B cell (primary cell): ENCODE measurements around the gene WDR48. TPM values are rescaled to one million over a fixed set of nuclear protein-coding genes. Genes with fewer than 3 reads are reported as not detected.

Source experiments
- ATAC-seq: fragments of 200-7000 bp; cut with Tn5 transposase; one replicate; pipeline ENCODE4 v1.10.0; 2021; ENCODE audit warnings: low read depth, mild to moderate bottlenecking, moderate number of reproducible peaks, moderate library complexity
- CTCF ChIA-PET: fragments of 350-600 bp; sonication (Branson Sonifier 250); formaldehyde crosslinking; loops from one replicate; lab custom pipeline; 2021; ENCODE audit warnings: antibody characterized with exemption, inconsistent platforms; lab: Charles Lee
- POLR2A ChIA-PET: fragments of 350-600 bp; sonication (Branson Sonifier 250); formaldehyde crosslinking; loops from one replicate; lab custom pipeline; 2021; ENCODE audit warnings: antibody characterized with exemption; lab: Charles Lee
- DNase-seq: peaks from one replicate; pipeline ENCODE4 v3.0.0; 2013
- H2AFZ ChIP-seq: 2 replicates; pipeline ENCODE4 v1.6.1; 2012; ENCODE audit warnings: mild to moderate bottlenecking, low read depth, low read length; ENCODE audit not compliant: insufficient read depth, poor library complexity, severe bottlenecking
- H3K27ac ChIP-seq, 2 donors: 1 replicate in 1 of 2; 2 replicates in 1 of 2; pipeline ENCODE4 v1.5.1; 2012 to 2013; ENCODE audit warnings: low read length in 2 of 2, mild to moderate bottlenecking in 2 of 2, moderate library complexity in 1 of 2
- H3K27me3 ChIP-seq, 4 experiments: fragments of 200-600 bp in 1 of 4; sonication (generic) in 1 of 4; replicated peaks in 1 of 4; 1 replicate in 2 of 4; 2 replicates in 2 of 4; pipeline versions ENCODE4 v1.6.1 to v1.7.0; 2013 to 2016; ENCODE audit warnings: low read length in 3 of 4, mild to moderate bottlenecking in 2 of 4, mixed read lengths in 1 of 4, moderate library complexity in 1 of 4; ENCODE audit not compliant: insufficient read depth in 4 of 4, control insufficient read depth in 3 of 4; ENCODE audit errors: control extremely low read depth in 1 of 4
- H3K36me3 ChIP-seq, 2 experiments: replicated peaks in 1 of 2; 1 replicate in 1 of 2; 2 replicates in 1 of 2; pipeline versions ENCODE4 v1.6.1 to v1.7.1; 2013; ENCODE audit warnings: low read length in 1 of 2; ENCODE audit not compliant: insufficient read depth in 2 of 2, control insufficient read depth in 1 of 2; ENCODE audit errors: control extremely low read depth in 1 of 2, extremely low read depth in 1 of 2
- H3K4me1 ChIP-seq, 2 donors: fragments of 200-600 bp in 1 of 2; sonication (generic) in 1 of 2; 1 replicate in 1 of 2; 2 replicates in 1 of 2; pipeline versions ENCODE4 v1.5.1 to v1.6.1; 2013 to 2017; ENCODE audit warnings: low read length in 2 of 2; ENCODE audit not compliant: control insufficient read depth in 2 of 2, insufficient read depth in 2 of 2
- H3K4me2 ChIP-seq: replicated peaks from 2 replicates; pipeline ENCODE3; 2012; ENCODE audit warnings: mild to moderate bottlenecking, low read depth, low read length; ENCODE audit not compliant: poor library complexity, severe bottlenecking
- H3K4me3 ChIP-seq, 5 experiments: fragments of 200-600 bp in 1 of 5; sonication (generic) in 1 of 5; 1 replicate in 3 of 5; 2 replicates in 2 of 5; pipeline versions ENCODE4 v1.5.1 to v1.7.0; 2011 to 2016; ENCODE audit warnings: low read length in 4 of 5, mild to moderate bottlenecking in 4 of 5, low read depth in 2 of 5, control low read depth in 1 of 5, moderate library complexity in 1 of 5; ENCODE audit not compliant: insufficient read depth in 1 of 5; ENCODE audit errors: control extremely low read depth in 1 of 5, extremely low read depth in 1 of 5
- H3K79me2 ChIP-seq: fragments of 200-600 bp; sonication (generic); one replicate; pipeline ENCODE4 v1.6.0; 2016; ENCODE audit warnings: low read length; ENCODE audit not compliant: control insufficient read depth, insufficient read depth
- H3K9ac ChIP-seq: fragments of 200-600 bp; sonication (generic); 2 replicates; pipeline ENCODE4 v1.6.1; 2017; ENCODE audit warnings: mild to moderate bottlenecking, low read length, moderate library complexity
- H3K9me3 ChIP-seq, 3 donors: one replicate each; pipeline versions ENCODE4 v1.6.1 to v1.7.1; 2013; ENCODE audit warnings: low read length in 2 of 3; ENCODE audit not compliant: control insufficient read depth in 2 of 3, insufficient read depth in 1 of 3; ENCODE audit errors: control extremely low read depth in 1 of 3
- H4K20me1 ChIP-seq: 2 replicates; pipeline ENCODE4 v1.6.0; 2012; ENCODE audit warnings: mild to moderate bottlenecking, low read length; ENCODE audit not compliant: insufficient read depth, control insufficient read depth, poor library complexity, severe bottlenecking
- H3K27ac Mint-ChIP-seq: one replicate; pipeline ENCODE4 v1.8.0; 2021; ENCODE audit warnings: mixed read lengths
- H3K27me3 Mint-ChIP-seq: one replicate; pipeline ENCODE4 v1.8.0; 2021; ENCODE audit warnings: mixed read lengths
- H3K4me1 Mint-ChIP-seq: one replicate; pipeline ENCODE4 v1.8.0; 2021; ENCODE audit warnings: mixed read lengths
- H3K4me3 Mint-ChIP-seq: one replicate; pipeline ENCODE4 v1.8.0; 2021; ENCODE audit warnings: mixed read lengths
- H3K9me3 Mint-ChIP-seq: one replicate; pipeline ENCODE4 v1.8.0; 2022; ENCODE audit warnings: mixed read lengths; ENCODE audit not compliant: insufficient read depth
- CTCF ChIP-seq: fragments of 200-600 bp; IDR thresholded peaks from one replicate; pipeline ENCODE4 v1.8.0; 2022; ENCODE audit warnings: antibody characterized with exemption, mild to moderate bottlenecking
- EZH2 ChIP-seq: IDR thresholded peaks from 2 replicates; pipeline ENCODE4 v1.6.1; 2012; ENCODE audit warnings: borderline replicate concordance, low read depth, mild to moderate bottlenecking, moderate library complexity, low read length; ENCODE audit not compliant: insufficient read depth, poor library complexity, severe bottlenecking
- WGBS: methylation state at CpG from one replicate; pipeline ENCODE4 v1.1.5; 2013; ENCODE audit warnings: missing lambda C conversion rate; ENCODE audit not compliant: insufficient coverage; 5-methylcytosine and 5-hydroxymethylcytosine counted together
- intact Hi-C: fragments of 100-400 bp; cut with micrococcal nuclease; formaldehyde crosslinking; loops from one replicate; pipeline ENCODE4 v1.10.0; 2022
- polyA plus RNA-seq: library from polyadenylated mRNA; depleted of rRNA; stranded (reverse); fragments of >200 nt; gene quantifications from 2 replicates; pipeline ENCODE4 v1.2.3, GENCODE V29; 2012
- total RNA-seq, 2 donors: library from RNA; stranded (reverse); fragments of 120-200 nt in 1 of 2; gene quantifications; 1 replicate in 1 of 2; 2 replicates in 1 of 2; pipeline versions ENCODE4 v1.2.3 to v1.2.4, GENCODE V29; 2013 to 2022

The WDR48 gene
- total and polyA plus RNA-seq, 2 donors (not counting 1 experiment from before 2014, with no cell fraction given): 20.8 to 68.6 TPM

DNA sequence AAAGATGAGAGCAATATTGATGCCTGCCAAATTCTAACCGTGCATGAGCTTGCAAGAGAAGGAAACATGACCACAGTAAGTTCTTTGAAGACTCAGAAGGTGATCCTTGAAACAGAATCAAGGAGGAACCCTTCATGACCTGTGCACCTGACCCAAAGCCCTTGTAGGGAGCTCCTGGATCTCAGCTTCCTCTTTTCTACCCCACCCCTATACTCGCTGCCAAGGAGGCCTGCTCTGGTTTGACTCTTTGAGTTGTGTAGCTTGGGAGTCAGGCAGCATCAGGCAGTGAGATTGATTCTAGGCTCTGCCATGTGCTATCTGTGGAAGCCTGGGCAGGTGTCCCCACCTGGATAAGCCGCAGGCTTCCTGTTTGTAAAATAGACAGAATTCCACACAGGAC lies 66.3 kb downstream of the WDR48 start:
- Mint-ChIP-seq H3K27ac (no peak overlapping the region), H3K27me3 (no peaks in the 10 kb centered on the region), H3K4me1 (peaks cover 37% of the 10 kb centered on the region), H3K9me3 (no peaks in the 10 kb centered on the region), H3K4me3 (no peak overlapping the region)
- Histone ChIP-seq H3K4me3 (no peak overlapping the region), H2AFZ (no peak overlapping the region), H3K9ac (no peak overlapping the region), H3K9me3 (no peaks in the 10 kb centered on the region), H4K20me1 (no peaks in the 10 kb centered on the region), H3K4me2 (no peak overlapping the region), H3K4me1 (peaks cover 30 to 38% of the 10 kb centered on the region in 2 donors), H3K27ac (no peak overlapping the region), H3K79me2 (no peaks in the 10 kb centered on the region), H3K27me3 (no peaks in the 10 kb centered on the region), H3K36me3 (peaks cover 0 to 41% of the 10 kb centered on the region in 2 experiments)
- POLR2A ChIA-PET: interaction anchor here (1.8 kb wide), 1 partner anchor 11 kb away, joined by 8 read pairs; the partner anchor contains the start of genes GORASP1 and TTC21A
- ATAC-seq (no peak), DNase-seq (peak; percentile 21)
- 94% methylated on average over 2 of the region's 3 CpGs for WGBS
- intact Hi-C loops: no loop called here
- CTCF ChIA-PET: interaction anchor here (0.9 to 2.2 kb wide), 4 partner anchors 9 to 172 kb away, joined by 3 to 9 read pairs (median 4); no protein-coding TSS in a partner anchor
- no peak for TF ChIP-seq EZH2
- TF ChIP-seq CTCF: no peak

GRCh38 chr3:39118931-39119660 lies 67.3 kb downstream of the WDR48 start:
- H3K9me3 Mint-ChIP-seq: no peaks in the 10 kb centered on the region
- H3K4me3 Mint-ChIP-seq: no peak overlapping the region
- ATAC-seq (no peak), DNase-seq (no peak)
- Histone ChIP-seq H3K79me2 (no peaks in the 10 kb centered on the region), H2AFZ (no peak overlapping the region), H3K9me3 (no peaks in the 10 kb centered on the region), H3K27me3 (no peaks in the 10 kb centered on the region), H4K20me1 (no peaks in the 10 kb centered on the region), H3K4me3 (no peak overlapping the region), H3K4me1 (peaks cover 37 to 44% of the 10 kb centered on the region in 2 donors), H3K36me3 (peaks cover 0 to 41% of the 10 kb centered on the region in 2 experiments), H3K9ac (no peak overlapping the region), H3K27ac (no peak overlapping the region), H3K4me2 (no peak overlapping the region)
- ChIA-PET CTCF (interaction anchor here (0.6 to 2.2 kb wide), 6 partner anchors 8 to 286 kb away, joined by 3 to 9 read pairs (median 4); no protein-coding TSS in a partner anchor), POLR2A (interaction anchor here (0.6 kb wide), 1 partner anchor 41 kb away, joined by 4 read pairs; no protein-coding TSS in a partner anchor)
- peak overlapping the region; percentile 56 for H3K27ac Mint-ChIP-seq
- H3K27me3 Mint-ChIP-seq: no peaks in the 10 kb centered on the region
- intact Hi-C loops: no loop called here
- TF ChIP-seq CTCF: no peak
- no peak for TF ChIP-seq EZH2
- WGBS: 100% methylated on average over 3 of the region's 5 CpGs
- H3K4me1 Mint-ChIP-seq: peaks cover 46% of the 10 kb centered on the region
